Neuronal stem cell (in vitro differentiated cells): ENCODE results near the gene KIF1A.

ENCODE experiments used
- DNase-seq: peaks from one replicate; pipeline ENCODE4 v3.0.0-alpha.2; 2013; ENCODE audit warnings: low spot score
- H2AFZ ChIP-seq: one replicate; pipeline ENCODE4 v1.6.1; 2013; ENCODE audit warnings: mild to moderate bottlenecking, low read length, inconsistent platforms
- H2AK5ac ChIP-seq: 2 replicates; pipeline ENCODE4 v1.6.1; 2013; ENCODE audit warnings: low read depth, mild to moderate bottlenecking, inconsistent platforms, low read length, moderate library complexity, mixed read lengths
- H2BK120ac ChIP-seq: 2 replicates; pipeline ENCODE4 v1.6.1; 2013; ENCODE audit warnings: low read depth, mild to moderate bottlenecking, inconsistent platforms, low read length, moderate library complexity, mixed read lengths
- H2BK12ac ChIP-seq: one replicate; pipeline ENCODE4 v1.6.1; 2013; ENCODE audit warnings: low read length, inconsistent platforms
- H2BK15ac ChIP-seq: 2 replicates; pipeline ENCODE4 v1.6.1; 2013; ENCODE audit warnings: mild to moderate bottlenecking, low read length, inconsistent platforms, mixed read lengths
- H2BK5ac ChIP-seq: one replicate; pipeline ENCODE4 v1.6.1; 2013; ENCODE audit warnings: inconsistent platforms, mild to moderate bottlenecking, low read length, moderate library complexity
- H3K14ac ChIP-seq: one replicate; pipeline ENCODE4 v1.6.1; 2013; ENCODE audit warnings: low read length, inconsistent platforms
- H3K18ac ChIP-seq: 2 replicates; pipeline ENCODE4 v1.6.1; 2013; ENCODE audit warnings: low read length, inconsistent platforms
- H3K23ac ChIP-seq: 2 replicates; pipeline ENCODE4 v1.6.1; 2013; ENCODE audit warnings: low read depth, mild to moderate bottlenecking, mixed read lengths, low read length, inconsistent platforms; ENCODE audit not compliant: poor library complexity
- H3K27ac ChIP-seq: replicated peaks from 3 replicates; pipeline ENCODE4 v1.5.1; 2013; ENCODE audit warnings: low read length, inconsistent platforms
- H3K27me3 ChIP-seq, 3 experiments: 2 replicates each; pipeline ENCODE4 v1.6.1; 2013; ENCODE audit warnings: low read length in 3 of 3, mild to moderate bottlenecking in 2 of 3, inconsistent platforms in 1 of 3, low read depth in 1 of 3, mixed read lengths in 1 of 3, moderate library complexity in 1 of 3; ENCODE audit not compliant: control insufficient read depth in 3 of 3, insufficient read depth in 3 of 3
- H3K36me3 ChIP-seq, 2 donors: replicated peaks in 1 of 2; 2 replicates each; pipeline ENCODE4 v1.6.1; 2013; ENCODE audit warnings: low read length in 2 of 2; ENCODE audit not compliant: control insufficient read depth in 2 of 2, insufficient read depth in 2 of 2
- H3K4ac ChIP-seq: 2 replicates; pipeline ENCODE4 v1.6.1; 2013; ENCODE audit warnings: inconsistent platforms, mild to moderate bottlenecking, low read length, moderate library complexity
- H3K4me1 ChIP-seq, 2 donors: 1 replicate in 1 of 2; 2 replicates in 1 of 2; pipeline ENCODE4 v1.6.1; 2013; ENCODE audit warnings: low read length in 2 of 2, low read depth in 1 of 2; ENCODE audit not compliant: control insufficient read depth in 2 of 2, insufficient read depth in 1 of 2
- H3K4me2 ChIP-seq: one replicate; pipeline ENCODE4 v1.6.1; 2013; ENCODE audit warnings: mild to moderate bottlenecking, low read length, inconsistent platforms; ENCODE audit not compliant: insufficient read depth, poor library complexity, severe bottlenecking
- H3K4me3 ChIP-seq, 2 donors: 2 replicates each; pipeline ENCODE4 v1.5.1; 2013; ENCODE audit warnings: low read length in 2 of 2, mild to moderate bottlenecking in 2 of 2, inconsistent platforms in 1 of 2, moderate library complexity in 1 of 2
- H3K79me1 ChIP-seq: one replicate; pipeline ENCODE4 v1.6.1; 2013; ENCODE audit warnings: low read depth, mild to moderate bottlenecking, inconsistent platforms, low read length, moderate library complexity
- H3K9ac ChIP-seq: one replicate; pipeline ENCODE4 v1.6.1; 2013; ENCODE audit warnings: mild to moderate bottlenecking, low read depth, low read length, inconsistent platforms; ENCODE audit not compliant: poor library complexity
- H3K9me3 ChIP-seq, 2 donors: replicated peaks in 1 of 2; 2 replicates each; pipeline versions ENCODE3 to v1.6.1; 2013; ENCODE audit warnings: low read length in 2 of 2, mild to moderate bottlenecking in 2 of 2, inconsistent platforms in 1 of 2, low read depth in 1 of 2, mixed read lengths in 1 of 2, moderate library complexity in 1 of 2; ENCODE audit not compliant: control insufficient read depth in 2 of 2, insufficient read depth in 1 of 2
- H4K8ac ChIP-seq: one replicate; pipeline ENCODE4 v1.6.1; 2013; ENCODE audit warnings: low read depth, mild to moderate bottlenecking, inconsistent platforms, low read length, moderate library complexity
- H4K91ac ChIP-seq: one replicate; pipeline ENCODE4 v1.6.1; 2013; ENCODE audit warnings: low read length, low read depth, mild to moderate bottlenecking, inconsistent platforms; ENCODE audit not compliant: poor library complexity
- WGBS, 2 donors: extraction: QIAGEN DNeasy Blood & Tissue Kit; methylation state at CpG; one replicate each; pipeline ENCODE4 v1.1.7; 2013; ENCODE audit warnings: missing lambda C conversion rate in 2 of 2, mixed read lengths in 1 of 2; ENCODE audit not compliant: insufficient read length in 2 of 2, insufficient replicate concordance in 1 of 2; ENCODE audit errors: extremely low coverage in 2 of 2; 5-methylcytosine and 5-hydroxymethylcytosine counted together

The KIF1A gene

GRCh38 chr2:240712121-240712520 is 107.9 kb downstream of the KIF1A start:
- peak overlapping the region; percentile 13 for H3K9ac ChIP-seq
- no peak overlapping the region for H4K8ac ChIP-seq
- H3K9me3 ChIP-seq = no peaks in the 10 kb centered on the region
- H2AK5ac ChIP-seq = peak overlapping the region; percentile 25
- no peak overlapping the region for H3K4me2 ChIP-seq
- WGBS, 2 donors = no CpG with 5 or more reads among the region's 9 CpGs
- H2BK15ac ChIP-seq = no peak overlapping the region
- H3K14ac ChIP-seq = no peak overlapping the region
- H3K27me3 ChIP-seq = peaks cover 0 to 8% (median 0%) of the 10 kb centered on the region in 3 experiments
- no peaks in the 10 kb centered on the region for H3K79me1 ChIP-seq
- H3K27ac ChIP-seq = no peak overlapping the region
- peak overlapping the region; percentile 36 for H2BK120ac ChIP-seq
- peak overlapping the region; percentile 75 for H3K23ac ChIP-seq
- no peak overlapping the region for H3K4ac ChIP-seq
- no peak overlapping the region for H4K91ac ChIP-seq
- DNase-seq = no peak
- peaks cover 2 to 5% of the 10 kb centered on the region in 2 donors for H3K36me3 ChIP-seq
- no peak overlapping the region for H3K4me3 ChIP-seq
- no peaks in the 10 kb centered on the region for H3K4me1 ChIP-seq
- H2BK12ac ChIP-seq = no peak overlapping the region
- peak overlapping the region; percentile 66 for H3K18ac ChIP-seq
- peak overlapping the region; percentile 49 for H2BK5ac ChIP-seq
- no peak overlapping the region for H2AFZ ChIP-seq

GRCh38 chr2:240711701-240712100 is 108.3 kb downstream of the KIF1A start:
- Histone ChIP-seq H3K4ac (no peak overlapping the region), H3K27me3 (peaks cover 0 to 11% (median 0%) of the 10 kb centered on the region in 3 experiments), H3K4me3 (no peak overlapping the region), H3K79me1 (no peaks in the 10 kb centered on the region), H2BK15ac (no peak overlapping the region), H2BK5ac (peak overlapping the region; percentile 49), H3K36me3 (peaks cover 0 to 4% of the 10 kb centered on the region in 2 donors), H3K9me3 (no peaks in the 10 kb centered on the region), H2BK120ac (peak overlapping the region; percentile 36), H4K91ac (no peak overlapping the region), H3K14ac (no peak overlapping the region), H3K9ac (no peak overlapping the region), H3K18ac (no peak overlapping the region), H4K8ac (no peak overlapping the region), H3K27ac (no peak overlapping the region), H2AK5ac (peak overlapping the region; percentile 25), H2BK12ac (no peak overlapping the region), H3K4me2 (no peak overlapping the region), H2AFZ (no peak overlapping the region), H3K23ac (peak overlapping the region; percentile 75), H3K4me1 (no peaks in the 10 kb centered on the region)
- no CpG with 5 or more reads among the region's 5 CpGs for WGBS, 2 donors
- no peak for DNase-seq

- WGBS, 2 donors = no CpG with 5 or more reads among the region's 9 CpGs
- peak overlapping the region; percentile 21 for H2AK5ac ChIP-seq
- H2BK120ac ChIP-seq = peak overlapping the region; percentile 52
- H3K79me1 ChIP-seq = no peaks in the 10 kb centered on the region
- H4K8ac ChIP-seq = peak overlapping the region; percentile 4
- H3K4me1 ChIP-seq = no peaks in the 10 kb centered on the region
- no peak overlapping the region for H3K4ac ChIP-seq
- peaks cover 0 to 15% (median 0%) of the 10 kb centered on the region in 3 experiments for H3K27me3 ChIP-seq
- H2BK5ac ChIP-seq = peak overlapping the region; percentile 49
- H2AFZ ChIP-seq = no peak overlapping the region
- no peak overlapping the region for H4K91ac ChIP-seq
- H3K14ac ChIP-seq = no peak overlapping the region
- DNase-seq = no peak
- peak overlapping the region; percentile 77 for H3K18ac ChIP-seq
- no peak overlapping the region for H2BK12ac ChIP-seq
- H3K27ac ChIP-seq = no peak overlapping the region
- H3K23ac ChIP-seq = peak overlapping the region; percentile 75
- no peaks in the 10 kb centered on the region for H3K9me3 ChIP-seq
- no peak overlapping the region for H3K9ac ChIP-seq
- H3K4me3 ChIP-seq = no peak overlapping the region
- no peak overlapping the region for H3K4me2 ChIP-seq
- no peak overlapping the region for H2BK15ac ChIP-seq
- peaks cover 0 to 3% of the 10 kb centered on the region in 2 donors for H3K36me3 ChIP-seq
Measured at GRCh38 chr2:240711296-240711695, 108.7 kb downstream of the KIF1A start.

GRCh38 chr2:240708457-240708856 is 111.6 kb downstream of the KIF1A start:
- Histone ChIP-seq H3K14ac (no peak overlapping the region), H3K9ac (no peak overlapping the region), H4K8ac (no peak overlapping the region), H2BK120ac (no peak overlapping the region), H3K4me2 (no peak overlapping the region), H4K91ac (no peak overlapping the region), H3K23ac (no peak overlapping the region), H3K18ac (no peak overlapping the region), H2BK15ac (no peak overlapping the region), H3K36me3 (no peaks in the 10 kb centered on the region), H2AFZ (no peak overlapping the region), H2AK5ac (no peak overlapping the region), H3K27me3 (peaks cover 0 to 31% (median 0%) of the 10 kb centered on the region in 3 experiments), H3K9me3 (no peaks in the 10 kb centered on the region), H3K4me3 (no peak overlapping the region), H2BK5ac (no peak overlapping the region), H2BK12ac (no peak overlapping the region), H3K27ac (no peak overlapping the region), H3K4me1 (no peaks in the 10 kb centered on the region), H3K4ac (no peak overlapping the region), H3K79me1 (no peaks in the 10 kb centered on the region)
- no CpG with 5 or more reads among the region's 7 CpGs for WGBS, 2 donors
- DNase-seq = no peak
